ENCODE results near the gene NKX6-1. TPM values are rescaled to one million over a fixed set of nuclear protein-coding genes. Genes with fewer than 3 reads are reported as not detected.

NKX6-1 gene
- total and polyA plus RNA-seq, 3 donors from 2014 or later: 0.87 to 1.9 (median 1.3) TPM

DNA sequence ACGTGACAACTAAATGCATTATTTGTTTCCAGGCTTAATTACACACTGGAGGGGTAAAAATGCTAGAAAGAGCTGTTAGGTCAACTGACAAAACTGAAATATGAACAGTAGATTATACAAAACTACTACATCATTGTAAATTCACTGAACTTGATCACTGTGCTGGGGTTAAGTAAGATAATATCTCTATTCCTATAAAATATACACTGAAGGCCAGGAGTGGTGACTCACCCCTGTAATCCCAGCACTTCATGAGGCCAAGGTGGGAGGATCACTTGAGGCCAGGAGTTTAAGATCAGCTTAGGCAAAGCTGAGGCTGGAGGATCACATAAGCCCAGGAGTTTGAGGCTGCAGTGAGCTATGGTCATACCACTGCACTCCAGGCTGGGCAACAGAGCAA, 31.8 kb upstream of the NKX6-1 start:
- no peak for DNase-seq
- Histone ChIP-seq H3K36me3 (ENCODE audit: low read depth, missing control alignments) (no peaks in the 10 kb centered on the region), H3K4me3 (no peak overlapping the region), H3K9me3 (no peaks in the 10 kb centered on the region), H3K4me1 (no peaks in the 10 kb centered on the region), H3K27me3 (no peaks in the 10 kb centered on the region), H3K27ac (no peak overlapping the region)
- WGBS, 2 donors: 23 to 36% methylated on average over 1 of the region's 1 CpG
- no peak for TF ChIP-seq POLR2A (IDR thresholded peaks at IDR 0.05)
- TF ChIP-seq, protein P1, sequence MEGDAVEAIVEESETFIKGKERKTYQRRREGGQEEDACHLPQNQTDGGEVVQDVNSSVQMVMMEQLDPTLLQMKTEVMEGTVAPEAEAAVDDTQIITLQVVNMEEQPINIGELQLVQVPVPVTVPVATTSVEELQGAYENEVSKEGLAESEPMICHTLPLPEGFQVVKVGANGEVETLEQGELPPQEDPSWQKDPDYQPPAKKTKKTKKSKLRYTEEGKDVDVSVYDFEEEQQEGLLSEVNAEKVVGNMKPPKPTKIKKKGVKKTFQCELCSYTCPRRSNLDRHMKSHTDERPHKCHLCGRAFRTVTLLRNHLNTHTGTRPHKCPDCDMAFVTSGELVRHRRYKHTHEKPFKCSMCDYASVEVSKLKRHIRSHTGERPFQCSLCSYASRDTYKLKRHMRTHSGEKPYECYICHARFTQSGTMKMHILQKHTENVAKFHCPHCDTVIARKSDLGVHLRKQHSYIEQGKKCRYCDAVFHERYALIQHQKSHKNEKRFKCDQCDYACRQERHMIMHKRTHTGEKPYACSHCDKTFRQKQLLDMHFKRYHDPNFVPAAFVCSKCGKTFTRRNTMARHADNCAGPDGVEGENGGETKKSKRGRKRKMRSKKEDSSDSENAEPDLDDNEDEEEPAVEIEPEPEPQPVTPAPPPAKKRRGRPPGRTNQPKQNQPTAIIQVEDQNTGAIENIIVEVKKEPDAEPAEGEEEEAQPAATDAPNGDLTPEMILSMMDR (IDR thresholded peaks at IDR 0.05): no peak
- intact Hi-C loops (cut with DNase I; ENCODE audit: low total_unique reads): no loop called here

DNA sequence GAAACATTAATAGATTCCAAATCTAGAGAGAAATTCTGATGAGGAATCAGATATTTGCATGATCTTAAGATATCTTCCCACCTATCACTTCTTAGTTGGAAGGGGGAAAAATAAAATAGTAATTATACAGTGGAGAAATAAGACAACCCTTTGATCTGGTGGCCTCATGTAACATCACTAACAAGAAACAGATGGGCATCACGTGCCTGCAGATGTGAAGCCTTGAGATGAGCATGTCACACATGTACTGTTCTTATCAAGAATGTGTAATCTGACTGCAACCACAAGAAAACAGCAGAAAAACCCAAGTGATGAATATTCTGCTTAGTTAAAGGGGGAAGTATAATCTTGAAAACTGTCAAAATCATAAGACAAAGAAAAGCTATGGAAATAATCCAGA, 31.4 kb upstream of the NKX6-1 start:
- intact Hi-C loops (cut with DNase I; ENCODE audit: low total_unique reads): no loop called here
- H3K9me3 ChIP-seq: no peaks in the 10 kb centered on the region
- H3K27me3 ChIP-seq: no peaks in the 10 kb centered on the region
- TF ChIP-seq POLR2A (IDR thresholded peaks at IDR 0.05): no peak
- TF ChIP-seq, protein P1 (IDR thresholded peaks at IDR 0.05): no peak
- no peaks in the 10 kb centered on the region for H3K4me1 ChIP-seq
- no peak for DNase-seq
- no peak overlapping the region for H3K27ac ChIP-seq
- H3K36me3 ChIP-seq (ENCODE audit: low read depth, missing control alignments): no peaks in the 10 kb centered on the region
- 34 to 37% methylated on average over 1 of the region's 1 CpG for WGBS, 2 donors
- H3K4me3 ChIP-seq: no peak overlapping the region

DNA sequence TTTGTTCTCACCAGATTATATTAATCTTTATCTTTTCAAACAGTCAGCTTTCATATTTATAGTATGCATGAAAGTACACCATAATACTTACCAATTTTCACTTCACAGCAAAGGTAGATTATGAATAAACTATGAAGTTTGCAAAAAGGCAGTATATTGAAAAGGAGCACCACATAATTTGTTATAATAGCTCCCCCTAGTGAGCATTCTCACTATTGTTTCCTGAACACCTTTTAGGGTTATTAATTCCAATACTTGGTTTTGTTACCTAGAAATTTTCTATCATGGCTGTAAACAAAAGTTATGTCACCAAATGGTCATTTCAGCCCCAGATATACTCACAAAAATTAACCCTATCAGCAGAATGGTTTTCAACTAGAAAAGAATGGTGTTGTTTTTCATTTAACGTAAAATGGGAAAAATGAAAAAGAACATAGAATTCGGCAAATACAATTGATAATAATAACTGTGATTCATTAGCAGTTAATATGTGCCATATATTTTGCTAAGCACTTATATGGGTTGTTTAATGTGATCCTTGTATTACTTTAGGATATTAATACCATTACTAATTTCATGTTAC, 30.2 kb upstream of the NKX6-1 start:
- 93 to 94% methylated on average over 2 of the region's 2 CpGs for WGBS, 2 donors
- intact Hi-C loops (cut with DNase I; ENCODE audit: low total_unique reads): no loop called here
- H3K27ac ChIP-seq: no peak overlapping the region
- H3K4me1 ChIP-seq: no peaks in the 10 kb centered on the region
- H3K9me3 ChIP-seq: no peaks in the 10 kb centered on the region
- H3K4me3 ChIP-seq: no peak overlapping the region
- no peaks in the 10 kb centered on the region for H3K36me3 ChIP-seq (ENCODE audit: low read depth, missing control alignments)
- TF ChIP-seq POLR2A (IDR thresholded peaks at IDR 0.05): no peak
- TF ChIP-seq, protein P1 (IDR thresholded peaks at IDR 0.05): peak in 2 of 3 experiments; percentile 9 to 62
- no peaks in the 10 kb centered on the region for H3K27me3 ChIP-seq
- DNase-seq: no peak

DNA sequence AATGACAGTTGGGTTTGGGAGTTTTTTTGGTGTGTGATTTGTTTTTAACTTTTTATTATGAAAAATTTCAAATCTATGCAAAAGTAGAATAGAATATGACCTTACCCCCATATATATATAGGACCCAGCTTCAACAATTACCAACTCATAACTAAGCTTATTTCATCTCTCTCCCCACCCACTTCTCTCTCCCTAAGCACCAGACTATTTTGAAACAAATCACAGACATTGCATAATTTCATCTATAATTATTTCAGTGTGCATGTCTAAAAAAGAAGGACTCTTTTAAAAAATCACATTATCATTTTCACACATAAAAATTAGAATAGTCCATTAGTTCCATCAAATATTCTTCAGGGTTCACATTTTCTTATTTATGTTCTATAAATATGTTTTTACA, 28.3 kb upstream of the NKX6-1 start:
- no peaks in the 10 kb centered on the region for H3K4me1 ChIP-seq
- H3K9me3 ChIP-seq: no peaks in the 10 kb centered on the region
- intact Hi-C loops (cut with DNase I; ENCODE audit: low total_unique reads): no loop called here

DNA sequence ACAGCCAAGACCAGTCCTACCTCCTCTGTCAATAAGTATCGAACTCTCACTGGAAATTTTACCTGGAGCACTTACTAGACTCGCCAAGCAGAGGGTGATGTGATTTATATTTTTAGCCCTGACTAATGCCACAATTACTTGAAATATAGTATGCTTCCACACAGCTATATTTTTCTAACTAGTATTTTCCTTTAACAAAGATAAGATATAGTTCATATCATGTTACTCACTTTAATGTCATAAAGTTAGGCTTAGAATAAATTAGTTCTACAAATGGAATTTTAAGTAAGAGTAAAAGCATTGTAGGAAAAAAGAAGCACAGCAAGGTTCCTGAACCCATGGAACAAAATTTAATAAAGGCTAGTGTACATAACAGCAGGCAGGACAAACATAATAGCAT, 16.0 kb upstream of the NKX6-1 start:
- TF ChIP-seq POLR2A (IDR thresholded peaks at IDR 0.05): no peak
- TF ChIP-seq, protein P1 (IDR thresholded peaks at IDR 0.05): no peak
- no peaks in the 10 kb centered on the region for H3K9me3 ChIP-seq
- H3K4me3 ChIP-seq: no peak overlapping the region
- no peaks in the 10 kb centered on the region for H3K36me3 ChIP-seq (ENCODE audit: low read depth, missing control alignments)
- H3K4me1 ChIP-seq: no peaks in the 10 kb centered on the region
- H3K27ac ChIP-seq: no peak overlapping the region
- intact Hi-C loops (cut with DNase I; ENCODE audit: low total_unique reads): no loop called here
- 46 to 49% methylated on average over 2 of the region's 2 CpGs for WGBS, 2 donors
- DNase-seq: no peak
- no peaks in the 10 kb centered on the region for H3K27me3 ChIP-seq

More for the DNA sequence above, 28.3 kb upstream of the NKX6-1 start:
- DNase-seq: no peak
- Histone ChIP-seq H3K4me3 (no peak overlapping the region), H3K27me3 (no peaks in the 10 kb centered on the region), H3K27ac (no peak overlapping the region), H3K36me3 (ENCODE audit: low read depth, missing control alignments) (no peaks in the 10 kb centered on the region)
- no peak for TF ChIP-seq POLR2A (IDR thresholded peaks at IDR 0.05)
- TF ChIP-seq, protein P1 (IDR thresholded peaks at IDR 0.05): no peak
